Omental fat pad (tissue), 4 donors: ENCODE data around the gene ECM1. TPM values are rescaled to one million over a fixed set of nuclear protein-coding genes. Genes with fewer than 3 reads are reported as not detected.

Experiments
- ATAC-seq: fragments of 150-250 bp; one replicate; pipeline ENCODE4 v1.9.1; 2016; ENCODE audit warnings: mild to moderate bottlenecking, moderate library complexity; ENCODE audit not compliant: low FRiP score
- DNase-seq: peaks from one replicate; pipeline ENCODE4 v3.0.0-alpha.2; 2019; ENCODE audit warnings: low spot score
- total RNA-seq, 4 donors: library from RNA; depleted of rRNA; stranded (reverse); fragments of >200 nt; gene quantifications; one replicate each; pipeline ENCODE4 v1.1.0, GENCODE V29; 2016
- TF ChIP-seq, protein P1 (sequence below), 3 donors: fragments of 450-650 bp; IDR thresholded peaks; one replicate each; pipeline ENCODE4 v1.5.1; 2016 to 2017; ENCODE audit warnings: antibody characterized with exemption in 3 of 3, mild to moderate bottlenecking in 3 of 3, moderate library complexity in 2 of 3

ECM1 gene
- total RNA-seq, 4 donors from 2014 or later = 10.8 to 24.8 (median 18.5) TPM

DNA sequence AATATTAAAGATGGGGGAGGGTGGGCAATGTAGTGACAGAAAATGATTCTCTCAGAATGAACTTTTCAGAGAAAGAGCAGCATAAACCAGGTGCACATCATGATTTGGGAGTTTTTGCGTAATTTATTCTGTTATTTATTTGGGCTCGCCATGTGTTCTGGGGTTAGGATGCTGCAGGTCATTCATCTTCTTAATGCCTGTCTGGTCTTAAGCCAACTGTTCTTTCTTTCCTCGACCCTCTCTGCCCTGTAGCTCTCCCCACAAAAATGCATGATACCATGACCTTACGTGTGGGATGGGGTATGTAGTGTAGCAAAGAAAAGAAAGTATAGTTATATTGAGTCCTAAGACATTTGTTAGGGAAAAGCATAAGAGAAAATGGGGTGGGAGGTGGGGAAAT lies 33.0 kb upstream of the ECM1 start:
- ATAC-seq = no peak
- TF ChIP-seq, protein P1, sequence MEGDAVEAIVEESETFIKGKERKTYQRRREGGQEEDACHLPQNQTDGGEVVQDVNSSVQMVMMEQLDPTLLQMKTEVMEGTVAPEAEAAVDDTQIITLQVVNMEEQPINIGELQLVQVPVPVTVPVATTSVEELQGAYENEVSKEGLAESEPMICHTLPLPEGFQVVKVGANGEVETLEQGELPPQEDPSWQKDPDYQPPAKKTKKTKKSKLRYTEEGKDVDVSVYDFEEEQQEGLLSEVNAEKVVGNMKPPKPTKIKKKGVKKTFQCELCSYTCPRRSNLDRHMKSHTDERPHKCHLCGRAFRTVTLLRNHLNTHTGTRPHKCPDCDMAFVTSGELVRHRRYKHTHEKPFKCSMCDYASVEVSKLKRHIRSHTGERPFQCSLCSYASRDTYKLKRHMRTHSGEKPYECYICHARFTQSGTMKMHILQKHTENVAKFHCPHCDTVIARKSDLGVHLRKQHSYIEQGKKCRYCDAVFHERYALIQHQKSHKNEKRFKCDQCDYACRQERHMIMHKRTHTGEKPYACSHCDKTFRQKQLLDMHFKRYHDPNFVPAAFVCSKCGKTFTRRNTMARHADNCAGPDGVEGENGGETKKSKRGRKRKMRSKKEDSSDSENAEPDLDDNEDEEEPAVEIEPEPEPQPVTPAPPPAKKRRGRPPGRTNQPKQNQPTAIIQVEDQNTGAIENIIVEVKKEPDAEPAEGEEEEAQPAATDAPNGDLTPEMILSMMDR (IDR thresholded peaks at IDR 0.05) = no peak
- DNase-seq = no peak

DNA sequence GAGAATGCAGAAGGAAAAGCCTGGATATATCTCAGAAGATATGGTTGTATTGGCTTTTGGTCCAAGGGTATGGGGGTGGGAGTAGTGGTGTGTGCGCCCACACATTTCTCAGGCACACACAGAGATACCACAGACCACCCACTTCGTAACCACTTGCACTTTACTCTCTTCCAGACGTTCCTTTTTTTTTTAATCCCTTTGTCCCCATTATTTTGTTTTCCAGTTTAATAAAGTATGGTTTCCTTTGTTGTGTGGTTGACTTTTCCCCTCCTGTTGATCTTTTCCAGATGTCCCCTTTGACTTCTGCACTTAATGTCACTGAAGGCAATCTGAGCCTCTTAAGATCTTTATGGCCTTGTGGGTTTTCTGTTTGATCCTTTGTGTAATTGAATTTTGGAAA lies 31.2 kb upstream of the ECM1 start:
- TF ChIP-seq, protein P1 (IDR thresholded peaks at IDR 0.05) = no peak
- DNase-seq = no peak
- no peak for ATAC-seq

DNA sequence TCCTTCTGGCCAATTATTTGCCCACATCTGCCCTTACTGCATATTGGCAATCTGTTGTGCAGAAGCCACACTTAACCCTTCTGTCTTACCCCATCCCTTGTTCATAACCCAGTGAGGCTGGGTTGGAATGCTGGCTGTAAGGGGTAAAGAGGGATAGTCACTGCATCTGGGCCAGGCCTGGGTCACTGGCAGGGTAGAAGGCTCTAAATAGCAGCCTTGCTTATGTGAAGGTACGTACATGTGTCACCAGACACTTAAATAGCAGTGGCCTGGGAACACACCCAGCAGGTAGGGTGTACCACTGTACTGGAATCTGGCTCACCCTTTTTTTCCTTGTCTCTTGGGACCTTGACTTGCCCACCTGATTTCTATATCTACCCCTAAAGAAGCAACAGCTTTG lies 30.6 kb upstream of the ECM1 start:
- TF ChIP-seq, protein P1 (IDR thresholded peaks at IDR 0.05) = no peak
- no peak for DNase-seq
- no peak for ATAC-seq

DNA sequence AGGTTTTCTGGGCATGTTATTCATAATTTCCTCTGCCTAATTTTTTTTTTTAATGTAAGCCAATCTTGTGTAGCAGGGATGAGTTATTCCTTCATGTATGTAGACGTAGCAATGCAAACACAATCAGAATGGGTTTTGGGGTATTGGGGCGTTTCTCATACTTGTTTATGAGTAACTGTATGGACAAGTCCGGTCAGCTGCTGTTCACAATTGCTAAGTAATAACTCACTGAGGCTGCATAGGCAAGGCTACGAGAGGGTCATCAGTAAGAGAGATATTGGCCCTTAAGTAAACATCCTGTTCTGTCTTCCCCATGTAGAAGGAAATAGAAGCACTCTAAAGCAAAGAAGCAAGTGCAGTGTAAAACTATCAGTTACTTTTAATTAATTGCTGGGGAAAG lies 30.2 kb upstream of the ECM1 start:
- TF ChIP-seq, protein P1 (IDR thresholded peaks at IDR 0.05) = no peak
- DNase-seq (no peak), ATAC-seq (no peak)

DNA sequence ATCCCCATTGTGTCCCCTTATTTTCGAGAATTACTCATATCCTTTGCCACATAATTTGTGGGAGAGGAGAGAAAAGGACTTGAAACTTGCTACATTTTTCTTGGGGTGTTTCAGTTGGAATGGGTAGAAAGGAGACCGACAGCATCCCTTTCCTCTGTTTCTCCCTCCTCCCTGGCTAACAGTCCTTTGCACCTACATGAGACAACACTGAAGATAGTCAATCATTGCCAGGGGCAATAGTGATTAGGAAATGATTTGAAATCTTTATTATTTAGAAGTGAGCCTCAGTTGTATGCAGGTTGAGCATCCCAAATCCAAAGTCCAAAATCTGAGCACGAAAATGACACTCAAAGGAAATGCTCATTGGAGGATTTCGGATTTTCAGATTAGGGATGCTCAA lies 28.5 kb upstream of the ECM1 start:
- TF ChIP-seq, protein P1 (IDR thresholded peaks at IDR 0.05) = no peak
- no peak for ATAC-seq
- no peak for DNase-seq

DNA sequence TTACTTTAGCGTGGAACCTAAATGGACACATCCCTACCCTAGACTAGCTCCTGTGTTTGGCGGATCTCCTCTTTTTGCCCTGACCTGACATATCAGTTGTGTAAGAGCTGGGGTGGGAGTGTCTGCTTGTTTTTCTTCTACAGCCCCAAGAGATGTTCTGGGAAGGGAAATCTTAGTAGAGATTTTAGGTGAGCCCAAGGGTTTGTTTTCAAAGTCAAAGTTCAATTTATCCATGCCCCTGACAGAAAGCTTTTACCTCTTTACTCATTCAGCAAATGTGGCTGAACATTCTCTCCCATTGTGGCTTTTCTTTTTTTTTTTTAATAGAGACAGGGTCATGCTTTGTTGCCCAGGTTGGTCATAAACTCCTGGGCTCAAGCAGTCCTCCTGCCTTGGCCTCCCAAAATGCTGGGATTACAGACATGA lies 28.0 kb upstream of the ECM1 start:
- ATAC-seq = no peak
- no peak for DNase-seq
- TF ChIP-seq, protein P1 (IDR thresholded peaks at IDR 0.05) = no peak

DNA sequence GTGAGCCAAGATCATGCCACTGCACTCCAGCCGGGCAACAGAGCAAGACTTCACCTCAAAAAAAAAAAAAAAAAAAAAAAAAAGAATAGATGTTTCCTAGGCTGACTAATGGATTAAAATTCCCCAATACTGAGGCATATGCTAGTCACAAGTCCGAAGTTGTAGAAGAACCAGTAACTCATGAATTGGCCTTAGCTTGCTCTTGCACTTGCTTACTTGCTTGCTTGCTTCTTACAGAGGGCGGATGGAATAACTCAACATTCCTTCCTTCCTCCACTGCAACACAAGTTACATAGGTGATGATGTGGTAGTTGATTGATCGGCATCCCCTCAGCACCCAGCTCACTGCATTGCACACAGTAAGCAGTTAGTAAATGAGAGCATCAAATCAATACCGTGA lies 23.5 kb upstream of the ECM1 start:
- ATAC-seq (no peak), DNase-seq (no peak)

More for the DNA sequence above, 23.5 kb upstream of the ECM1 start:
- TF ChIP-seq, protein P1 (IDR thresholded peaks at IDR 0.05) = no peak
